HG03575 (cell line): ENCODE measurements around the gene KCNMB2.

Experiments used
- ATAC-seq: cut with Tn5 transposase; IDR thresholded peaks from one replicate; pipeline ENCODE4 v1.9.1; 2021; ENCODE audit not compliant: unreplicated experiment, insufficient number of reproducible peaks, low FRiP score; ENCODE audit errors: extremely low read depth

The KCNMB2 gene

DNA sequence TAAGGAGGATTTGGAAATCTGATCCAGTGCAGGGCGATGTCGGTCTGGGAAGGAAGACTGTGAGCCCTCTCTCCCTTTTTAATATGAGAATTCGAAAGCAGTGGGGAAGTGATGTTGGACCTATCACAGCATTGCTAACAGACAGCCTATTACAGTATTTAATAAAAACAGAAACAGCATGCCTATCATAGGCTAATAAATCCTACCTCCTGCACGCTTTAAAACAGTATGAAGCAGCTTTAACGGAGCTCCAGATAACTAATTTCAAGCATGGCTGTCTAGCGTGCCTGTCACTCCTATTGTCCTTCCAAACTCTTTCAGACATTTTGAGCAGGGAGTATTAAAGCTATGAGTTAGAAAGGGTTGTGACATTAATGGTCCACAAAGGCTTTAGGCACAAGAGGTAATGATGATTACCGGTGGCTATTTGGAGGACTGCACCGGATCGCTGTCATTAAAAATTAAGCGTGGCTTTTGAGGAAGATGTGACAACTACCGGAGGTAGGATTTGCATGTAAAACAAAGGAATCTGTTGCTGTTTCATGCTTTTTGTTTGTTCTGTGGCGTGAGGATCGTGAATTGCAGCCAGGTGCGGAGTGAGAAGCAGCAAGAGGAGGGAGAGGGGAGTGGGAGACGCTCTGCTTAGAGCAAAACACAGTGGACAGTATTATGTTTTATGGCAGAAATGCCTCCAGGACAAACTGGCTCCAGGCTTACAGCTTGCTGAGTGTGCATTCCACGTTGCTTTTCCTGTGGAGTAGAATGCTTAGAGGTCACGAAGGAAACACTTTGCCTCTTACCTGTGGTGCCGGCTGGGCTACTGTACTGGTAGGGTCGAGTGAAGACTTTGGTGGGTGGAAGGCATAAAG is at the start of gene KCNMB2:
TSS of gene KCNMB2 (plus strand) at position 226 of the 869 bp plus-strand sequence.
- no peak for ATAC-seq

- no peak for ATAC-seq
Measured at GRCh38 chr3:178486903-178487302, 49.3 kb upstream of the KCNMB2 start.

DNA sequence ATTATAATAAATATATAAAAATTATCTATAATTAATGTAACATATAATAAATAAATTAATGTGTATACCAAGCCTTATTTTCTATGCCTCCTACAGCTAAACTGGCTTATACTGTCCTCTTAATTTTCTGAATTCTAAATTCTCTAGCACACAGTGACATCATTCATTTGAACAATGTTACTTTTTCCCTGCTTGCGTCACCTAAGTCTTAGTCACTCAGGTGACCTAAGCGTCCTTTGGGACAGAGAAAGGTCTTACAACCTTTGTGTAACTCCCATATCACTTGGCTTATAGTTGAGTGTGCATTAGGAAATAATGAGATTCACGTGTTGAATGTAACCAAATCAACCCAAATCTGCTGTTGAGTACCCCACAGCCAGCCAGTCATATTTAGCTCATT is 48.5 kb upstream of the KCNMB2 start:
- no peak for ATAC-seq

DNA sequence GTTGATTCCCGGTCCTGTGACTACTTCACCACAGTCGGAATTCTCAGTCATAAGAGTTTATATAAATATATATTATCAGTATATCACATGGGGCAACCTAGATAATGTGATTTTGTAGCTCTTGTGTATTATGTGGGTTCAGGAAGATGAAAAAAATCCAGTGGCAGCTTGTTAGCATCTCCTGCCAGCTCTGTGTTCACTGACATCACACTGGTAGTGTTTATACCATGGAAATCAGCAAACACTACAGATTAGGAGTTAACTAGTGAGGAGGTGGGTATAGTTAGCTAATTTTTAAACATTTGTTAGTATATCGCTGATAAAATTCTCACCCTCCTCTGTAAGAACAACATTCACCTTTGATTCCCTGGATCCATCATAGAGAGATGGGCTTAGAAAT is 44.5 kb upstream of the KCNMB2 start:
- no peak for ATAC-seq

DNA sequence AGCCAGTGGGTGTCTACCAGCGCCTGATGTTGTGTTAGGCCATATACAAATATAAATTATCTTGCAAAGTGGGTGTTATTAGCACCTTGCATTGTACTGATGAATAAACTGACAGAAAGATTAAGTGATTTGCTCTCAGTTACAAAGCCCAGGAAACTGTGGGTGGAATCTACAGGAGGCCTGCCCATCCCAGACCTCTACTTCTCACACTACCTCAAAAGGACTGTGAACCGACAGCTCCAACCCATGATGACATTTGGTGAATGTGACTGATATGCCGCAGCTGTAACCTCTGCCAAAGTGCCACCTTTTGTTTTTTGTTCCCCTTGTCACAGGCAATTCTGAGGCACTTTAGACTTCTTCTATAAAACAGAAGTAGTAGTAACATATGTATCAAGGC is 43.7 kb upstream of the KCNMB2 start:
- ATAC-seq, result no peak

DNA sequence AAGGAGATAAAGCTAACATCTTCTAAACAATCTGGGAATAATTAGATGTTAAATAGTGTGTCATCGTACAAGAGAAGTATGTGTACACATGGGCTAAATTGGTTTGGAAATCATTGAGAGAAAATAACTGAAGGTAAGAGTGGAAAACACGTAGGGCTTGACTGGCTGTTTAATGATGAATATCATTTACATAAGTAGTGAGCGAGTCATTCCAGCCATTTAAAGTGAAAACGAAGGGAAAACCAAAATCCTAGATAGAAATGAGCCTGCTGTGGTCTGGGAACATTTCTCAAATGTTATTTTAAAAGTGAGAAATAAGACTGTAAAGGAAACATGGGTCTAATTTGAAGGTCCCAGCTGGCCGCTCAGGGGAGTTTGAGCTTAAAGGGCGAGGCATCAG is 41.9 kb upstream of the KCNMB2 start:
- no peak for ATAC-seq

DNA sequence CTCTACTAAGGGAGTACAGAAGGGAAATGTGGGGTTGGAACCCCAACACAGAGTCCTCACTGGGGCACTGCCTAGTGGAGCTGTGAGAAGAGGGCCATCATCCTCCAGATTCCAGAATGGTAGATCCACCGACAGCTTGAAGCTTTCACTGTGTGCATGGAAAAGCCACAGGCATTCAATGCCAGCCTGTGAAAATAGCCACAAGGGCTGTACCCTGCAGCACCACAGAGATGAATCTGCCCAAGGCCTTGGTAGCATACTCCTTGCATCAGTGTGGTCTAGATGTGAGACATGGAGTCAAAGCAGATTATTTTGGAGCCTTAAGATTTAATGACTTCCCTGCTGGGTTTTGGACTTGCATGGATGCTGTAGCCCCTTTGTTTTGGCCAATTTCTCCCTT is 39.3 kb upstream of the KCNMB2 start:
- no peak for ATAC-seq

GRCh38 chr3:178498871-178499270 is 37.4 kb upstream of the KCNMB2 start:
- no peak for ATAC-seq

DNA sequence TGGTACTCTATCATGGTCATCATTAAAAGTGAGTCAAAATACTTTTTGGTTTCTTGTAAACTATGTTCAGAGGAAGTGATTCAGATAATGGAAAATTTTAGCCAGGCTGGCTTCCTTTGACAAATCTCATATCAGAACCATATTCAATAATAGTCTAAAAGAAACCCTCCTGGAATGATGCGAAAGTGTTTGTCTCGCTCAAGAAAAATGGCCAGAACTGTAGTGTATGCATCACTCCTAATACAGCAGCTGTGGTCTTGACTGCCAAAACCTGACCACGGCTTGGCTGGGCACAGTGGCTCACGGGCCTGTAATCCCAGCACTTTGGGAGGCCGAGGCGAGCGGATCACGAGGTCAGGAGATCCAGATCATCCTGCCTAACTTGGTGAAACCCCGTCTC is 35.6 kb upstream of the KCNMB2 start:
- no peak for ATAC-seq

- no peak for ATAC-seq
Measured at GRCh38 chr3:178504128-178504527, 32.1 kb upstream of the KCNMB2 start.

DNA sequence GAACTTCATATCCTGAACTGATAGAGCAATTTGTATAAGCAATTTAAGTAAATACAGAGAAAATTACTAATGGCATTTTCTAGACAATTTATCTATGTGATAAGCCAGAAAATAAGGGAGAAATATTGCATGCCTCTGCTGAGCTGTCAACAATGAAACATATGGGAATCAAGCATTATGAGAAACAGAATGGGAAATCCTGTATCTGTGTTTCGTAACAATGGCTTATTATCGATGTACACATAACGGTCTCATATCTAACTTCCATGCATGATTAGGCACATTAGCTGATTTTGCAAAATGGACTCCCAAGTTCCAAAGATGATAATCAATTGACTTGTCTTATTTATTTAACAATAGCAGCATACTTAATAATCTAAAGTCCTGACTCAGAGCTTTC is 30.4 kb upstream of the KCNMB2 start:
- no peak for ATAC-seq

GRCh38 chr3:178507507-178508442 is 28.5 kb upstream of the KCNMB2 start:
- ATAC-seq, result no peak

GRCh38 chr3:178508443-178508825 is 27.8 kb upstream of the KCNMB2 start:
- no peak for ATAC-seq

DNA sequence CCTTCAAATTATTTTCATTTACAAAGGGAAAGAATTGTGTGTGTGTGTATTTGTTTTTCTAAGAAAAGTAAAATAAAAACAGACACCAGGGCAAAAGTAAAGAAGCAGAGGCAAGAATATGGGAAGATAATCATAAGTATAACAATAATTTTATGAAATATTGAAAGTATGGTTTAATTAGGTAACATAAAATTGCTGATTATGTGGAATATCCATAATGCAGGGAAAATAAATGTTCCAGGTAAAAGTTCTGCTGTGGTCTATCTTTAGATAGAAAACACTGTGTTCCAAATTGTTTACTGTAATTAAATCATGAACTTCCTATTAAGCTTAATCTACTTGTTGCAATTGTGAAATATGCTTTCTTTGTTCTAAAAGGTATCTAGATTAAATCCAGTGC is 25.7 kb upstream of the KCNMB2 start:
- ATAC-seq, result no peak

GRCh38 chr3:178512647-178513046 is 23.6 kb upstream of the KCNMB2 start:
- no peak for ATAC-seq

DNA sequence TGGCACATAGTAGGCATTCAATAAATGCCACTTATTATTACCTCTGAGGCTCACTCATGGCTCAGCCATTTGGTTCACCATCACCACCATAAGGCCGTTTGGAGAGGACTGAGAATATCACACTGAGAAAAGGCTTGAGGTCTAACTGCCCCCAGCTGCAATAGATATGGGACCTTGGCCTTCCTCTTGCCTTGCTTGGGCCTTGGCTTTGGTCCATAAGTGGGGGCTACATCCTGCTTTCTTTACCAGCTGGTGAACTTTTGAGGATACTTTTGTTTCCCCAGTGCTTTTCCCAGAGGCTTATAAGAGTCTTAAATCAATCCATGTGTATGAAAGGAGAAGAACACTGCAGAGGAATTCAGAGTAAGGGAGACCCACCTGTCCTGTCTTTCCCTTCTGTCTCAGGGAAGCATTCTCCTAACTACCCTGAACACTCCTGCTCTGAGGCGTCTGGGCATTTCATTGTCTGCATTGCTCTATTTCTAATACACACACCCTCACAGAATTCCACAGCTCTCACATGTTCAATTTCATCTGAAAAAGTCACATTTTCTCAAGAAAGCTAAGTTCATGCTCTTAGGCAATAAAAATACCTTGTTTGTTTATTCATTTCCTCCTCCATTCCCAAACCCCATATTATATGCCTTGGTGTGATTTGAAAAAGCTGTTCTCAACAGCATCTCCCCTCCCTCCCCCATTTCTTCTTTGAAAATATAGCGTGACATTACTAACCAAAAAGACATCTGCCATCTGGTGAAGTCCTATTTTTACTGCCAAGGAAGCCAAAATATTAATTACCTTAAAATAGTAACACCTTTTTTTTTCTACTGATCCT is 22.5 kb upstream of the KCNMB2 start:
- ATAC-seq, result no peak

- no peak for ATAC-seq
Measured at GRCh38 chr3:178514401-178514800, 21.8 kb upstream of the KCNMB2 start.

DNA sequence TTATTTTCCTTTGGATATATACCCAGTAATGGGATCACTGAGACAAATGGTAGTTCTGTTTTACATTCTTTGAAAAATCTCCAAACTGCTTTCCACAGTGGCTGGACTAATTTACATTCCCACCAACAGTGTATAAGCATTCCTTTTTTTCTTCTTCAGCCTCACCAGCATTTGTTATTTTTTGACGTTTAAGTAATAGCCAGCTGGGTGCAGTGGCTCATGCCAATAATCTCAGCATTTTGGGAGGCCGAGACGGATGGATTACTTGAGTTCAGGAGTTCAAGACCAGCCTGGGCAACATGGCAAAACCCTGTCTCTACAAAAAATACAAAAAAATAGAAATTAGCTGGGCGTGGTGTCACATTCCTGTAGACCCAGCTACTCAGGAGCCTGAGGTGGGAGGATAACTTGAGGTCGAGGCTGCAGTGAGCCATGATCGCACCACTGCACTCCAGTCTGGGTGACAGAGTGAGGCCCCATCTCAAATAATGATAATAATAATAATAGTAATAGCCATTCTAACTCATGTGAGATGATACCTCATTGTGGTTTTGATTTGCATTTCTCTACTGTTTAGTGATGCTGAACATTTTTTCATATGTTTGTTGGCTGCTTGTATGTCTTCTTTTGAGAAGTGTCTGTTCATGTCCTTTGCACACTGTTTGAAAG is 21.0 kb upstream of the KCNMB2 start:
- peak; percentile 19 for ATAC-seq
